A673 (cell line): ENCODE results near the gene SLC47A1. TPM values are rescaled to one million over a fixed set of nuclear protein-coding genes. Genes with fewer than 3 reads are reported as not detected.
"Not testable (repeated sequence)": the region's sequence is repeated elsewhere in the genome, so short reads cannot be mapped to it uniquely, and the experiment has no call there.

Source experiments
- BruUV-seq: library from RNA; stranded (reverse); fragments of 400-500 nt; replicated peaks from 2 replicates; lab custom pipeline; 2021; lab: Mats Ljungman, UMichigan
- CTCF ChIA-PET: fragments of 300-600 bp; sonication (Branson Sonifier 250); formaldehyde crosslinking; loops from one replicate; lab custom pipeline; 2022; ENCODE audit warnings: antibody characterized with exemption; lab: Charles Lee
- POLR2A ChIA-PET: fragments of 300-600 bp; sonication (Branson Sonifier 250); formaldehyde crosslinking; loops from one replicate; lab custom pipeline; 2022; ENCODE audit warnings: antibody characterized with exemption; ENCODE audit not compliant: low non-redundant PET; lab: Charles Lee
- DNase-seq: peaks from one replicate; pipeline ENCODE4 v3.0.0-alpha.2; 2015; ENCODE audit warnings: low spot score
- H3K27ac ChIP-seq: fragments of 200-600 bp; sonication (generic); 2 replicates; pipeline ENCODE4 v1.5.1; 2016; ENCODE audit warnings: mixed run types, low read depth, mild to moderate bottlenecking, mixed read lengths, antibody characterized with exemption, low read length; ENCODE audit not compliant: poor library complexity, severe bottlenecking
- H3K27me3 ChIP-seq: fragments of 200-600 bp; sonication (generic); replicated peaks from 2 replicates; pipeline ENCODE4 v1.6.1; 2017; ENCODE audit warnings: mixed run types, low read depth, mild to moderate bottlenecking, mixed read lengths, antibody characterized with exemption, low read length; ENCODE audit not compliant: insufficient read depth, poor library complexity
- H3K36me3 ChIP-seq: fragments of 200-600 bp; sonication (generic); 2 replicates; pipeline ENCODE4 v1.6.1; 2016; ENCODE audit warnings: mixed run types, mild to moderate bottlenecking, mixed read lengths, antibody characterized with exemption, low read length; ENCODE audit not compliant: insufficient read depth, poor library complexity, severe bottlenecking
- H3K4me1 ChIP-seq: fragments of 200-600 bp; sonication (generic); 2 replicates; pipeline ENCODE4 v1.6.1; 2017; ENCODE audit warnings: mixed run types, mild to moderate bottlenecking, mixed read lengths, antibody characterized with exemption, low read length; ENCODE audit not compliant: insufficient read depth, poor library complexity, severe bottlenecking
- H3K4me3 ChIP-seq: fragments of 200-600 bp; sonication (generic); 2 replicates; pipeline ENCODE4 v1.5.1; 2016; ENCODE audit warnings: low read depth, mixed run types, mild to moderate bottlenecking, mixed read lengths, low read length; ENCODE audit not compliant: poor library complexity, severe bottlenecking
- H3K9me3 ChIP-seq: fragments of 200-600 bp; sonication (generic); 2 replicates; pipeline ENCODE4 v1.6.1; 2016; ENCODE audit warnings: mixed run types, low read depth, mild to moderate bottlenecking, mixed read lengths, antibody characterized with exemption, low read length; ENCODE audit not compliant: poor library complexity, severe bottlenecking
- CTCF ChIP-seq: fragments of 300-800, 200-600 bp; sonication (generic); conservative IDR thresholded peaks from 2 replicates; pipeline ENCODE4 v1.5.1; 2017; ENCODE audit warnings: low read depth, mild to moderate bottlenecking, antibody characterized with exemption, low read length, moderate library complexity, mixed read lengths
- EZH2 ChIP-seq: fragments of 200-600 bp; sonication (generic); IDR thresholded peaks from 2 replicates; pipeline ENCODE4 v1.6.1; 2017; ENCODE audit warnings: borderline replicate concordance, low read depth, mild to moderate bottlenecking, mixed read lengths, antibody characterized with exemption, low read length; ENCODE audit not compliant: poor library complexity, severe bottlenecking
- intact Hi-C: fragments of 100-400 bp; cut with micrococcal nuclease; formaldehyde crosslinking; loops from one replicate; pipeline ENCODE4 v1.10.0; 2022; ENCODE audit not compliant: unreplicated experiment
- total RNA-seq: library from RNA; stranded (reverse); gene quantifications from 2 replicates; pipeline ENCODE4 v1.2.3, GENCODE V29; 2021

SLC47A1 gene
- total RNA-seq, 1 experiment from 2014 or later, result 2.1 TPM

- H3K27ac ChIP-seq, result no peak overlapping the region
- no peaks in the 10 kb centered on the region for H3K4me1 ChIP-seq
- POLR2A ChIA-PET, result no interaction called here
- H3K9me3 ChIP-seq, result no peaks in the 10 kb centered on the region
- CTCF ChIA-PET, result no interaction called here
- no peaks in the 10 kb centered on the region for H3K27me3 ChIP-seq
- H3K4me3 ChIP-seq, result no peak overlapping the region
- no peaks in the 10 kb centered on the region for H3K36me3 ChIP-seq
- TF ChIP-seq CTCF (no peak), EZH2 (no peak)
- intact Hi-C loops, result no loop called here
- no TSS peak for BruUV-seq
- no peak for DNase-seq
Measured at GRCh38 chr17:19520641-19521040, 13.0 kb upstream of the SLC47A1 start.

GRCh38 chr17:19523690-19524089 lies 10.0 kb upstream of the SLC47A1 start:
- H3K36me3 ChIP-seq, result no peaks in the 10 kb centered on the region
- no peak overlapping the region for H3K27ac ChIP-seq
- ChIA-PET CTCF (no interaction called here), POLR2A (no interaction called here)
- no peak overlapping the region for H3K4me3 ChIP-seq
- intact Hi-C loops, result no loop called here
- H3K9me3 ChIP-seq, result no peaks in the 10 kb centered on the region
- no peaks in the 10 kb centered on the region for H3K4me1 ChIP-seq
- H3K27me3 ChIP-seq, result no peaks in the 10 kb centered on the region
- DNase-seq, result no peak
- no peak for TF ChIP-seq EZH2
- no TSS peak for BruUV-seq

- H3K36me3 ChIP-seq, H3K9me3 ChIP-seq, H3K4me1 ChIP-seq, BruUV-seq, H3K4me3 ChIP-seq, CTCF ChIA-PET, intact Hi-C loops, POLR2A ChIA-PET, DNase-seq, H3K27me3 ChIP-seq, H3K27ac ChIP-seq: not testable (repeated sequence)
Measured at GRCh38 chr17:19526950-19527349, 6.7 kb upstream of the SLC47A1 start.

- TF ChIP-seq CTCF (no peak), EZH2 (no peak)
- intact Hi-C loops, result no loop called here
- ChIA-PET POLR2A (no interaction called here), CTCF (interaction anchor here (0.5 kb wide), 1 partner anchor 1598 kb away, joined by 7 read pairs; no protein-coding TSS in a partner anchor)
- no TSS peak for BruUV-seq
- H3K27ac ChIP-seq, result no peak overlapping the region
- no peak for DNase-seq
- no peaks in the 10 kb centered on the region for H3K4me1 ChIP-seq
- no peak overlapping the region for H3K4me3 ChIP-seq
- no peaks in the 10 kb centered on the region for H3K9me3 ChIP-seq
- no peaks in the 10 kb centered on the region for H3K36me3 ChIP-seq
- peaks cover 13% of the 10 kb centered on the region for H3K27me3 ChIP-seq
Measured at GRCh38 chr17:19531780-19532501, 1.7 kb upstream of the SLC47A1 start.
